ENCODE results near the gene COL20A1. TPM values are rescaled to one million over a fixed set of nuclear protein-coding genes. Genes with fewer than 3 reads are reported as not detected.
"Not testable (repeated sequence)": the region's sequence is repeated elsewhere in the genome, so short reads cannot be mapped to it uniquely, and the experiment has no call there.

COL20A1 gene
- total RNA-seq, 4 donors from 2014 or later, result not detected

DNA sequence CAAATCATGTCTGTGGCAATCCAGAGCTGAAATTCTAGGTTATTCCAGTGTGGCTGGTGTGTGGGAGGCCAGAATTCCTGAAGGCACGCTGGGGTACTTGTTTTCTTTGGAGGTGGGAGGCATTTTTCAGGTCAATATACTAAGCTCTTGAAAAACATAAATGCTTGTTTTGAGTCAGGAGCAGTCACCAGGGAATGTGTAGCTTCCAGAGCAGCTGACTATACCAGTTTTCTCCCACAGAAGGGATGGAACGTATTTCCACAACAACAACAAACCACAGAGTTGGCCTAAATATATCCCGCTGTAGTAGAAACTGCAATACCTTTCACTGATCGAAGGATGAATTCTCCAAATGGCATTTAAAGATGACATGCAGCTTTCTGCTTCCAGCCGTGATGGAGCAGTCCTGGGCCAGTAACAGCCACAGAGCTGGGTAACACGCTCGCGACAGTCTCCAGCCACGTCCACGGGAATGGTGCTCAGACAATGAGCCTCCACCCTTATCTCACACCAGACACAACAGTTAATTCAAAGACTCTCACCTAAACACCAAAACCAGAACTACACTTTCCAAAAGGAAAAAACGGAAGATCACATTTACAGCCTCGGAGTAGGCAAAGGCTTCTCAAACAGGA, 44.9 kb downstream of the COL20A1 start:
- DNase-seq (ENCODE audit: low spot score) (no peak), ATAC-seq (ENCODE audit: low FRiP score) (no peak)
- TF ChIP-seq CTCF (IDR thresholded peaks at IDR 0.05), result no peak

DNA sequence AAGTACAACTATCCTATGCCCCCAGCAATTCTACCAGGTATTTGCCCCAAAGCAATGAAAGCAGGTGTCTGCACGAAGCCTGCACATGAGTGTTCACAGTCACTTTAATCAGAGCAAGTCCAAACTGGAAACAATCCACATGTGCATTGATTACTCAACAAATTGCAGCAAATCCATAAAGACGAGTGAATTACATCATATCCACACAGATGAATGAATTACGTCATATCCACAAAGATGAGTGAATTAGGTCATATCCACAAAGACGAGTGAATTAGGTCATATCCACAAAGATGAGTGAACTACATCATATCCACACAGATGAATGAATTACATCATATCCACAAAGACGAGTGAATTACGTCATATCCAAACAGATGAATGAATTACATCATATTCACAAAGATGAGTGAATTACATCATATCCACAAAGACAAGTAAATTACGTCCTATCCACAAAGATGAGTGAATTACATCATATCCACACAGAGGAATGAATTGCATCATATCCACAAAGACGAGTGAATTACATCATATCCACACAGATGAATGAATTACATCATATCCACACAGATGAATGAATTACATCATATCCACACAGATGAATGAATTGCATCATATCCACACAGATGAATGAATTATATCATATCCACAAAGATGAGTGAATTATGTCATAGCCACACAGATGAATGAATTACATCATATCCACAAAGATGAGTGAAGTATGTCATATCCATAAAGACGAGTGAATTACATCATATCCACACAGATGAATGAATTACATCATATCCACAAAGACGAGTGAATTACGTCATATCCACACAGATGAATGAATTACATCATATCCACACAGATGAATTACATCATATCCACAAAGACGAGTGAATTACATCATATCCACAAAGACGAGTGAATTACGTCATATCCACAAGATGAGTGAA, 46.4 kb downstream of the COL20A1 start:
- ATAC-seq (ENCODE audit: low FRiP score); DNase-seq (ENCODE audit: low spot score): not testable (repeated sequence)

DNA sequence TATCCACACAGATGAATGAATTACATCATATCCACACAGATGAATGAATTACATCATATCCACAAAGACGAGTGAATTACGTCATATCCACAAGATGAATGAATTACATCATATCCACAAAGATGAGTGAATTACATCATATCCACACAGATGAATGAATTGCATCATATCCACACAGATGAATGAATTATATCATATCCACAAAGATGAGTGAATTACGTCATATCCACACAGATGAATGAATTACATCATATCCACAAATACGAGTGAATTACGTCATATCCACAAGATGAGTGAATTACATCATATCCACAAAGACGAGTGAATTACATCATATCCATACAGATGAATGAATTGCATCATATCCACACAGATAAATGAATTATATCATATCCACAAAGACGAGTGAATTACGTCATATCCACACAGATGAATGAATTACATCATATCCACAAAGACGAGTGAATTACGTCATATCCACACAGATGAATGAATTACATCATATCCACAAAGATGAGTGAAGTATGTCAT, 47.2 kb downstream of the COL20A1 start:
- not testable (repeated sequence) for DNase-seq (ENCODE audit: low spot score); ATAC-seq (ENCODE audit: low FRiP score)

DNA sequence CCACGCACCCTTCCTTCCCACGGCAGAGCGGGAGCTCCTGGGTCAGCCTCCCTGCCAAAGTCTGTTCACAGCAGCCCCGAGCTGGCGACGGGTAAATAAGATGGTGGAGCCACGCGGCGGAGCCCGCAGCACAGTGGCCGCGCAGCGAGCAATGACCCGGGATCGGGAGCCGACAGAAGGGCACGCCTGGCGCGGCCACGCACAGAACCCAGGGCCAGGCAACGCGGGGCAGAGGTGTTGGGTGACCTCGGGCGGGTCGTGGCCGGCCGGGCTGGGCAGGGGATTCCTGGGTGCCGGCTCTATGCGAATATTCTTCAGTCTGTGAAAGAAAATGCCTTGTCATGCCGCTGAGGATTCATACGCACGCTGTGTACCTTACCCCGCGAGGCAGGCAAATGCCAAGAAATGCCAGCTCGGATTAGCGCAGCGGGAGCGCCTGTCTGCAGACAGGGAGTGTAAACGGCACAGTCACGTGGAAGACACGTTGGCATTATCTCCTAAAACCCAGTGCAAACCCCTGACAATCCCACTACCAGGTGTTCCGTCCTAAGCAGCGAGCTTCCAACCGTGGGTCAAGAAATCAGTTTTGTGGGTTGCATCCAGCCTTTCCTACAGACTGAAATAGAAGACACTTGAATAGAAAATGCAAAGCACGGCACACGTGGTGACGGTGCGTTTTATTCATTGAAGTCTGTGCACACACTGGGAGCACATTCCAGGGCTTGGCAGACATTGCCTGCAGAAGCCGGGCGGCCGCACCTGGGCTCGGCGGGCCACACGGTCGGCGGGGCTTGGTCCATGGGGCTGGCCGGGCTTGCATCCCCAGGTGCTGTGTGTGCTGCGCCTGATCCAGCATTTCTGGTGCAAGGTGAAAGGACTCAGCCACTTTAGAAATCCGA, 49.8 kb downstream of the COL20A1 start:
- DNase-seq (ENCODE audit: low spot score) (no peak), ATAC-seq (ENCODE audit: low FRiP score) (no peak)
- no peak for TF ChIP-seq CTCF (IDR thresholded peaks at IDR 0.05)

GRCh38 chr20:63343460-63344445, 50.8 kb downstream of the COL20A1 start:
- DNase-seq (ENCODE audit: low spot score) (no peak), ATAC-seq (ENCODE audit: low FRiP score) (no peak)
- TF ChIP-seq CTCF (IDR thresholded peaks at IDR 0.05), result no peak

DNA sequence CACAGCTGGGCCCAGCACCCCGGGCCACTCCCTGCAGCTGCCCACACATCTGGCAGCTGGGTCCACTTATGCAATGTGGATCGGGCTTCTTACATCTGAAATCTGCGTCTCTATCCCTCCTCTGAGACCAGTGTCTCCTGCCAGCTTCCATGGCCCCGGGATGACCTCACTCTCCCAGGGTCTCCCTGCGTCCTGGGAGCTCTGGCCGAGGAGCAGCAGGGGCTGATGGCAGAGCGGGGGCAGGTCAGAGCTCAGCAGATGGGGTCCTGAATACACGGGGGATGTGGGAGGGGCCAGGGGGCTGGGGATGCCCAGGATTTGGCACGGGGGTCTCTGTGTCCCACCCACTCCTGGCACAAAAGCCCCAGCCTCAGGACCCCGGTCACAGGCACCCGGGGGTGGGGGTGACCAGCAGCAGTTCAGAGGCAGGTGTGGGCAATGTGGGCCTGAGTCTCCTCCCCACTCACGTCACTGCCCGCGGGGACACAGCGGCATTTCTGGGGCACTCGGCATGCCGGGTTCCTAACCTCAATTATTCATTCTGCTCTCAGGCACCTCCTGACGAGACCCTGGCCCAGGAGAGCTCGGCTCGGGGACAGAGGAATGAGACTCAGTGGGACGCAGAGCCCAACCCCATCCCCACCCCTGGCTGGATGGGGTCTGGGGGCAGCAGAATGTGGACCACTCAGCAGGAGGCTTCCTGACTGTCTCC, 51.8 kb downstream of the COL20A1 start:
- ATAC-seq (ENCODE audit: low FRiP score), result peak; percentile 25

More for the DNA sequence above, 51.8 kb downstream of the COL20A1 start:
- no peak for TF ChIP-seq CTCF (IDR thresholded peaks at IDR 0.05)
- no peak for DNase-seq (ENCODE audit: low spot score)
